IPS-NIHi7 (cell line): ENCODE measurements around the gene CAPN11.

ENCODE experiments used
- DNase-seq: peaks from one replicate; pipeline ENCODE4 v3.0.0; 2012; ENCODE audit warnings: mixed read lengths; ENCODE audit errors: extremely low spot score

CAPN11 gene

GRCh38 chr6:44156494-44157151 is 2.0 kb upstream of the CAPN11 start:
- peak; percentile 51 for DNase-seq

GRCh38 chr6:44157152-44157521 is 1.5 kb upstream of the CAPN11 start:
- DNase-seq, result no peak

- no peak for DNase-seq
These were observed 3.3 kb downstream of the CAPN11 start for GRCh38 chr6:44161997-44162338.

GRCh38 chr6:44162876-44163625 is 4.4 kb downstream of the CAPN11 start:
- DNase-seq, result no peak

- DNase-seq, result no peak
These were observed 7.5 kb downstream of the CAPN11 start for GRCh38 chr6:44166116-44166515.

GRCh38 chr6:44166591-44167184 is 8.1 kb downstream of the CAPN11 start:
- DNase-seq, result peak; percentile 76

GRCh38 chr6:44167567-44167966 is 8.9 kb downstream of the CAPN11 start:
- DNase-seq, result no peak

- DNase-seq, result no peak
These were observed 10.5 kb downstream of the CAPN11 start for GRCh38 chr6:44169154-44169553.

GRCh38 chr6:44169886-44170570 is 11.4 kb downstream of the CAPN11 start:
- DNase-seq, result no peak

GRCh38 chr6:44171899-44172546 is 13.4 kb downstream of the CAPN11 start:
- DNase-seq, result no peak

- DNase-seq, result peak; percentile 92
These were observed 14.3 kb downstream of the CAPN11 start for GRCh38 chr6:44172731-44173500.

GRCh38 chr6:44176130-44176761 is 17.6 kb downstream of the CAPN11 start:
- no peak for DNase-seq

GRCh38 chr6:44176762-44177509 is 18.3 kb downstream of the CAPN11 start:
- DNase-seq, result no peak

- DNase-seq, result no peak
These were observed 19.2 kb downstream of the CAPN11 start for GRCh38 chr6:44177691-44178423.

- DNase-seq, result no peak
These were observed 19.9 kb downstream of the CAPN11 start for GRCh38 chr6:44178424-44179071.

- DNase-seq, result no peak
These were observed 20.5 kb downstream of the CAPN11 start for GRCh38 chr6:44179072-44179536.

GRCh38 chr6:44179648-44180047 is 21.0 kb downstream of the CAPN11 start:
- DNase-seq, result no peak

- DNase-seq, result no peak
These were observed 21.8 kb downstream of the CAPN11 start for GRCh38 chr6:44180406-44180805.

- DNase-seq, result peak; percentile 7
These were observed 22.3 kb downstream of the CAPN11 start for GRCh38 chr6:44180886-44181285.
